NCI-H146 treated with DMSO at 0.1 percent for 48 hours (cell line): ENCODE data around the gene TRIM75.
"Not testable (repeated sequence)": the region's sequence is repeated elsewhere in the genome, so short reads cannot be mapped to it uniquely, and the experiment has no call there.

ENCODE experiments used
- DNase-seq: peaks from one replicate; lab custom pipeline; 2025; ENCODE audit not compliant: unreplicated experiment; lab: John Stamatoyannopoulos, UW

TRIM75 gene

GRCh38 chr4:165053645-165054044 lies at the start of gene TRIM75:
TSS of gene TRIM75 (plus strand) at chr4:165053866. CDS start at chr4:165059148, 5,282 bp downstream.
- no peak for DNase-seq

- no peak for DNase-seq
Measured at GRCh38 chr4:165005352-165005925, 48.2 kb upstream of the TRIM75 start.

- DNase-seq = no peak
Measured at GRCh38 chr4:165006456-165006855, 47.2 kb upstream of the TRIM75 start.

GRCh38 chr4:165006886-165007285 lies 46.8 kb upstream of the TRIM75 start:
- DNase-seq = no peak

DNA sequence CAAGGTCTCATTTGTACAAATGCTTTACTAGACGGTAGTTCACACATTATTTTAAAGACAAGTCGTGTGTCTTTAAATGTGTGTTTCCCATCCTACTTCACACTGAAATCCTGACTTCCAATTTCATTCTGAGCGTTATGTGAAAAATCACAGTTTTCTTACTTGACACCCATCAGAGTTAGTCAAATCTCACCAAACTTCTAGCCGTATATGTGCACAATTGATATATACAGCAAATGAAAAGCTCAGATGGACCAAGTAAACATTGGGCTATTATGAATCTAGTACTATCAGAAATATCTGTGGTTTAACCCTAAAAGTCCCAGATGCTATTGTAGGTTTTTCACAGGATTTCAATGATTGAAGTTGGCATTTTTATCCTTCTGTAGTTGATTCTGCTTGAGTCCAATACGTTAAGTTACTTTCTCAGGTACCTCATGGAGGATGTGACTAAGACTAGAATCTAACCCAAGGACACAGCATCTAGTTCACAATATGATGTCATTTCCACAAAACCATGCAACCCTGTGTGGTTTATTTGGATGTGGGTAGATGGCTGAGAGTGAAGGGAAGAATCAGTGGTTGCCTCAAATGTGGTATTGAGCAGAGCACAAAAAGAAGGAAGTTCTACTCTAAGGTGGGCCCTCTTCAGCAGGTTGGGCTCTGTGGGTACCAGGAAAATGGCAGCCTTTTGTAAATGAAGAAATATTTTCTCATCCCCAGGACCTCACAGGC lies 44.0 kb upstream of the TRIM75 start:
- DNase-seq = no peak

DNA sequence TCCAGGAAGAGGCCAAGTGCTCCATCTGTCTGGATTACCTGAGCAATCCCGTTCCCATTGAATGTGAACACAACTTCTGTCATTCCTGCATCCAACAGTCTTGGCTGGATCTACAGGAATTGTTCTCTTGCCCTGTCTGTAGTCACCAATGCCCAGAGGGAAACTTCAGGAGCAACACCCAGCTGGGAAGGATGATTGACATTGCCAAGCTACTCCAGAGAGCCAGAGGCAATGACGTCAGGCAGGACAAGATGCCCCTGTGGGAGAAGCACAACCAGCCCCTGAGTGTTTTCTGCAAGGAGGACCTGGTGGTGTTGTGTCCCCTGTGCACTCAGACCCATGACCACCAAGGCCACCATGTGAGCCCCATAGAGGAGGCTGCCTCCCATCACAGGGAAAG lies 43.2 kb upstream of the TRIM75 start:
- DNase-seq = no peak

DNA sequence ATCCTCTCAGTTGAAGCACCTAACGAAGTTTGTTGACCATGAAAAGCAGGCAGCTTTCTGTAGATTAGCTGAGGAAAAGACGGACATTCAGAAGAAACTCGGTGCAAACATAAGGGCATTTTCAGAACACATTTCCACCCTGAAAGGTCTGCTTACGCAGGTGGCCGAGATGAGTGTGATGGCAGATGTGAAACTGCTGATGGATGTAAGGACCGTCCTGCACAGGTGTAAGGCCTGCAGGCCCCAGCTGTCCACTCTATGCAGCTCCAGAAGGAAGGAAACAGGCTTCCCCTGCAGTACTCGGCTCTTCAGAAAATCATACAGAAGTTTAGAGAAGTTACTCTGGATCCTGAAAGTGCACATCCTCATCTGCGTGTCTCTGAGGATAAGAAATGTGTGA lies 42.7 kb upstream of the TRIM75 start:
- no peak for DNase-seq

DNA sequence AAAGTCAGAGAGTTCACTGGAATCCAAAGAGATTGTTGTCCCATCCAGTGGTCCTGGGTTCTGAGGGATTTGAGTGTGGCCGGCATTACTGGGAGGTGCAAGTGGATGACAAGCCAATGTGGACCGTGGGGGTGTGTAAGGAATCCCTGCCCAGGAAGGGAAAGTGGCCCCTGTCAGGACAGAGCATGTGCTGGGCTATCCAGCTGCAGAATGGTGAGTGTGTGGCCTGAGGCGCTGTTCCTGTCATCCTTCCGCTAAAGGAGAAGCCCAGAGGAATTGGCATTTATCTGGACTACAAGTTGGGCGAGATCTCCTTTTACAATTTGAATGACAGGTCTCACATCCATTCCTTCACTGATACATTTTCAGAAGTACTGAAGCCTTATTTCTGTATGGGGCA lies 42.3 kb upstream of the TRIM75 start:
- DNase-seq = no peak

- DNase-seq = no peak
Measured at GRCh38 chr4:165013691-165014090, 40.0 kb upstream of the TRIM75 start.

DNA sequence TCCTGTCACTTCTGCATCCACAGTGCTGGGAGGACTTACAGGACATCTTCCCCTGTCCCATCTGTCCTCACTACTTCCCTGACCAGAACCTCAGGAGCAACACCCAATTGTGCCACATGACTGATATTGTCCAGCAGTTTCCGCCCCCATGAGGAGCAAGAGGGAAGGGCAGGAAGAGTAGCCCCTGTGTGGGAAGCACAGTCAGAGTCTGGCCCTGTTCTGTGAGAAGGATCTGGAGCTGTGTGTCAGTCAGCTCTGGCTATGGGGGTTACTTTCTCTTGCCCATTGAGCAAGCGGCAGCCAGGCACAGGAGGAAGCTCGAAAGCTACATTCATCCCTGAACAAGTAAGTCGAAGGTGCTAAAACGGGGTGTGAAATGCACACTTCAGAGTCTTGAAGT lies 36.7 kb upstream of the TRIM75 start:
- DNase-seq = no peak

GRCh38 chr4:165019995-165020394 lies 33.7 kb upstream of the TRIM75 start:
- DNase-seq = not testable (repeated sequence)

DNA sequence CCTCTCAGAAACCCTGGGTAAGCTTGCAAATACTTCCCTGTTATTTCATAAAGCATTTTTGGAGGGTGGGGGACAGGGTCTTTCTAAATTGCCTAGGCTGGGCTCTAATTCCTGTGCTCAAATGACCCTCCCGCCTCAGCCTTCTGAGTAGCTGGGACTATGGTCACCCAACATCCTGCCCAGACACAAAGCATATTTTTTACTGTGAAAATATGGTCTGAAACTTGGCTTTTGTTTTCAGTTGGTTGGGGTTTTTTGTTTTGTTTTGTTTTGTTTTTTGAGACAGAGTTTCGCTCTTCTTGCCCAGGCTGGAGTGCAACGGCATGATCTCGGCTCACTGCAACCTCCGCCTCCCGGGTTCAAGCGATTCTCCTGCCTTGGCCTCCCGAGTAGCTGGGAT lies 27.9 kb upstream of the TRIM75 start:
- not testable (repeated sequence) for DNase-seq

GRCh38 chr4:165027762-165028402 lies 25.8 kb upstream of the TRIM75 start:
- DNase-seq = no peak

DNA sequence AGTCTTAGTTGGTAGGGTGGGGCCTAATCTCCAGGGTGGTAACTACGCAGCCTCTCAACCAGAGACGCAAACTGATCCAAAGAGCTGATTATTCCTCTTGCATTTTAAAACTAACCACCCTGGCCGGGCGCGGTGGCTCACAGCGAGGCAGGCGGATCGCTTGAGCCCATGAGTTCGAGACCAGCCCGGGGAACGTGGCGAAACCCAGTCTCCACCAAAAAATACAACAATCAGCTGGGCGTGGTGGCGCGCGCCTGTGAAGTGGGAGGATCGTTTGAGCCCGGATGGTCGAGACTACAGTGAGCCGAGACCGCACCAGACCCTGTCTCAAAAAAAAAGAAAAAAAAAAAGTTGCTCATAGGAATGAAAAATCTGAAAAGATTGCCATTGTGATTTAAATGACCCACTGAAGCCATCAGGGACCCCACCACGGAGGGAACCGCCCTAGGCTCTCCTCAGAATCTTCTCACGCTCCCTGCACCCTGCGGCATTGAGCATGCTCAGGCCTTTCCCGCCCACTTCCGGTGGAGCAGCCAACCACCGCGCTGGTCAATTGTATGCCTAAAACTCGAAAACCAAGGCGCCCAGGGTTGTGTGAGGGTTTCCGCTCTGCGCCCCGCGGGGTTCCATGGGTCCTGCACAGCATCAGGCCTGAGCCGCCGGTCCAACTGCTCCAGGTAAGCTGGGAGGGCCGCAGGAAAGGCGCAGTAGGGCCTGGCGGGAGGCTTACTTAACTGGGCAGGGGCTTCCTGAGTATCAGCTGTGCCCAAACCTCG lies 22.0 kb upstream of the TRIM75 start, which contains the start of gene TRIM60:
TSS of gene TRIM60 (plus strand) at position 564 of the 776 bp plus-strand sequence. CDS start 8,074 bp downstream, outside the sequence.
- DNase-seq = no peak

DNA sequence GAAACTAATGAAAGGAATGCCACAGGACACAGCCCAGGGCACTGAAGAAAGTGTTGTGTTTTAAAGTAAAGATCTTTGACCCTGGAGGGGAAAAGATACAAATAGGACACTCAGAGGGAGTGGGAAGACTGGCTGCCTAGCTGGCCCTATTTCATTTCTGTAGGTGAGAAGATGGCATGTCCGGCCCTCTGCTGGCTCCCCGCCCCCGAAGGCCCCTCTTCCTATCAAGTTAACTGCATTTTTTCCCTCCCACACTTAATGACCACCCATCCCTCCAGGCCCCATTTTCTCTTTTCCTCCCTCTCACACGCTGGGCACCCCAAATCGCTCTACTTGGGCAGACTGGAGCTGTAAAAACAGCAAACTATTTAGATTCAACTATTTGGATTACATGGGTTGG lies 5.5 kb upstream of the TRIM75 start:
- no peak for DNase-seq

- DNase-seq = no peak
Measured at GRCh38 chr4:165052627-165053026, 1.0 kb upstream of the TRIM75 start.

- no peak for DNase-seq
Measured at GRCh38 chr4:165055601-165056000, 1.9 kb downstream of the TRIM75 start.

- no peak for DNase-seq
Measured at GRCh38 chr4:165058666-165059065, 5.0 kb downstream of the TRIM75 start.

GRCh38 chr4:165059386-165059785 lies 5.7 kb downstream of the TRIM75 start:
- DNase-seq = no peak

GRCh38 chr4:165060938-165061337 lies 7.3 kb downstream of the TRIM75 start:
- DNase-seq = no peak

DNA sequence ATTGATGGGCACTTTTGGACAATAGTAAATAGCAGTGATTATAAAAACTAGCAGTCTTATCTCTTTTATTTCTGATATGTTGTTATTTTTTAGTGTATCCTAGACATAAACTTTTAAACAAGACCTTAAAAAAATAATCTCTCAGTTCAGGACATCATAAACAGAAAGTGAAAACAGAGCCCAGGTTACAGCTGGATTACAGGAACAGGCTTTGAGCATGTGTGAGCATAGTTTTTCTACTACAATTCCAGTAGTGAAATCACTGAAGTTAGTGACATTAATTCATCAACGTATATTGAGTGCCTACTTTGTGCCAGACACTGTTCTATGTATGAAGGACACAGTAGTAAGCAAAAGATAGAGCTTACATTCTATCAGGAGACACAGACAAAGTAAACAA lies 16.9 kb downstream of the TRIM75 start:
- DNase-seq = no peak
